ENCODE measurements around the gene MYBPC2.

The MYBPC2 gene

DNA sequence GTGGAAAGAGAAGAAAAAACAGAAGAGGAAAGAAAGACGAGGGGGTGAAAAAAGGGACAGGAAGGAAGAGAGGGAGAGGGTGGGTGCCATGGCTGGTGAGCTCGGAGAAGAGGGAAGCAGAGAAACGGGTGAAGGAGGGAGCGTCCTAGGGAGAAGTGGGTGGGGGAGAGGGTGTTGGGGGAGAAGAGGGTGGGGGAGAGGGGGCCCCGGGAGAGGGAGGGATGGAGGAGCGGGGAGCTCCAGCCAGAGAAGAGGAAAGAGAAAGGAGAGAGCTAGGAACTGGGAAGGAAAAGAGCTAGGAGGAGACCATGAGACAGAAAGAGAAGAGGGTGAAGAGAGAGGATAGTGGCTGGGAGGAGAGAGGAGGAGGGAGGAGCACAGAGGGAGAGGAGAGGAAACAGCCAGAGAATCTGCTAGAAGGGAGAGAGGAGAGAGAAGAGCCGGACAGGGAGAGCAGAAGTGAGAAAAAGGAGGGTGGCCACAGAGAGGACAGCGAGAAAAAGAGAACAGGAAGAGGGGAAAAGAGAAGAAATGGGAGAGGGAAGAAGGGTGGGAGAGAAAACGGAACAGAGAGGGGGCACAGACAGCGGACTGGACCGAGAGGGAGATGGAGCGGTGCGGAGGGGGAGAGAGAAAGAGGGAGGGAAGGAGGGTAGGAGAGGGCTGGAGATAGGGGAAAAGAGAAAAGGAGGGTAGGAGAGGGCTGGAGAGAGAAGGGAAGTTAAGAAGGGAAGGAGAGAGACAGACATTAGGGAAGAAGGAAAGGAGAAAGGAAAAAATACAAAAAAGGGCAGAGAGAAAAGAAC is 55.9 kb downstream of the MYBPC2 start:
- TF ChIP-seq FOXP2 (optimal IDR thresholded peaks at IDR 0.05; ENCODE audit: borderline replicate concordance, extremely low read depth, extremely low read length, insufficient read depth), result no peak
- TF ChIP-seq, protein P1, sequence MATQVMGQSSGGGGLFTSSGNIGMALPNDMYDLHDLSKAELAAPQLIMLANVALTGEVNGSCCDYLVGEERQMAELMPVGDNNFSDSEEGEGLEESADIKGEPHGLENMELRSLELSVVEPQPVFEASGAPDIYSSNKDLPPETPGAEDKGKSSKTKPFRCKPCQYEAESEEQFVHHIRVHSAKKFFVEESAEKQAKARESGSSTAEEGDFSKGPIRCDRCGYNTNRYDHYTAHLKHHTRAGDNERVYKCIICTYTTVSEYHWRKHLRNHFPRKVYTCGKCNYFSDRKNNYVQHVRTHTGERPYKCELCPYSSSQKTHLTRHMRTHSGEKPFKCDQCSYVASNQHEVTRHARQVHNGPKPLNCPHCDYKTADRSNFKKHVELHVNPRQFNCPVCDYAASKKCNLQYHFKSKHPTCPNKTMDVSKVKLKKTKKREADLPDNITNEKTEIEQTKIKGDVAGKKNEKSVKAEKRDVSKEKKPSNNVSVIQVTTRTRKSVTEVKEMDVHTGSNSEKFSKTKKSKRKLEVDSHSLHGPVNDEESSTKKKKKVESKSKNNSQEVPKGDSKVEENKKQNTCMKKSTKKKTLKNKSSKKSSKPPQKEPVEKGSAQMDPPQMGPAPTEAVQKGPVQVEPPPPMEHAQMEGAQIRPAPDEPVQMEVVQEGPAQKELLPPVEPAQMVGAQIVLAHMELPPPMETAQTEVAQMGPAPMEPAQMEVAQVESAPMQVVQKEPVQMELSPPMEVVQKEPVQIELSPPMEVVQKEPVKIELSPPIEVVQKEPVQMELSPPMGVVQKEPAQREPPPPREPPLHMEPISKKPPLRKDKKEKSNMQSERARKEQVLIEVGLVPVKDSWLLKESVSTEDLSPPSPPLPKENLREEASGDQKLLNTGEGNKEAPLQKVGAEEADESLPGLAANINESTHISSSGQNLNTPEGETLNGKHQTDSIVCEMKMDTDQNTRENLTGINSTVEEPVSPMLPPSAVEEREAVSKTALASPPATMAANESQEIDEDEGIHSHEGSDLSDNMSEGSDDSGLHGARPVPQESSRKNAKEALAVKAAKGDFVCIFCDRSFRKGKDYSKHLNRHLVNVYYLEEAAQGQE (IDR thresholded peaks at IDR 0.05; ENCODE audit: insufficient read depth in 1 of 2, low read depth in 2 of 2, low read length in 2 of 2), result no peak
- TF ChIP-seq POLR2AphosphoS5 (IDR thresholded peaks at IDR 0.05; ENCODE audit: low read depth, low read length), result no peak
- TF ChIP-seq TAF1 (IDR thresholded peaks at IDR 0.05; ENCODE audit: borderline replicate concordance, insufficient read depth, low read length), result no peak
- no peak for TF ChIP-seq SIN3A (IDR thresholded peaks at IDR 0.05; ENCODE audit: borderline replicate concordance, insufficient read depth, low read length)

DNA sequence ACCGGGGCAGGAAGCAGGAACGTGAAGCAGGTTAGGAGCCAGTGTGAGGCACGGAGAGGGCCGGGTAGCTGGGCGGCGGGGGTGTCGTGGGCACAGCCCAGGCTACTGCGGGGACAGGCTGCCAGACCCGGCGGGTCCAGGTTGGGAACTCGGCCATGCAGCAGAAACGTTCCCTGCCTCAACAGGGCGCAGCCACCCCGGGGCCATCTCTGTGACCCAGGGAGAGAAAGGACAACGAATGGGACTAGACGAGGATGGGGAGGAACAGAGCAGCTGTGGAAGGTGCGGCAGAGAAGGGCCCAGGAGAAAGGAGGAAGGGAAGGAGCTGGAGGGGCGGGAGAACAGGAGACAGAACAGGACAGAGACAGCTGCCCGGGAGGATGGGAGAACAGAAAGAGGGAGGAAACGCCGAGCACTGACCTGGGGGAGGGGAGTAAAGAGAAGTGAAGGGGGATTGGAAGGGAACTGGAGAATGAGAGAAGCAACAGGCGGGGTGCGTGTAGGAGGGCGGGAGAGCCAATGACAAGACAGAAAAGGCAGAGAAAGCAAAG is 56.8 kb downstream of the MYBPC2 start:
- TF ChIP-seq TAF1 (IDR thresholded peaks at IDR 0.05; ENCODE audit: borderline replicate concordance, insufficient read depth, low read length), result no peak
- TF ChIP-seq FOXP2 (optimal IDR thresholded peaks at IDR 0.05; ENCODE audit: borderline replicate concordance, extremely low read depth, extremely low read length, insufficient read depth), result no peak
- TF ChIP-seq, protein P1 (IDR thresholded peaks at IDR 0.05; ENCODE audit: insufficient read depth in 1 of 2, low read depth in 2 of 2, low read length in 2 of 2), result no peak

DNA sequence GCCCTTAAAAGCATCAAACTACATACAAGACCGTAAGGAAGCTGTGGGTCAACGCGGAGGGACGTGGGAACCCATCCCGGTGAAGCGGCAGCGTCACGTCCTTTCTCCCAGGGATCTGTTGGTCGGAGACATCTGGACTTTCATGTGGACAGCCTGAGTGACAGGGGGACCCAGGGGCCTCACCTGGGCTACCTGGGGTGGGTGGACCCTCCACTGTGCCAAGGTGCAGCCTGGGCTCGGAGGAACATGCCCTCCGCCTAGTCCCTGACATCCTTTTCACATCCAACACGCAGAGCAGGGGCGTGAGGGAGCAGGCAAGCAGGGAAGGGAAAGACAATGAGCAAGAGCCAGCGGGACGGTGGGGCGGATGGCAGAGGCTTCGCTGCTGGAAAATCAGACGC is 57.7 kb downstream of the MYBPC2 start:
- TF ChIP-seq FOXP2 (optimal IDR thresholded peaks at IDR 0.05; ENCODE audit: borderline replicate concordance, extremely low read depth, extremely low read length, insufficient read depth), result no peak
- no peak for TF ChIP-seq TAF1 (IDR thresholded peaks at IDR 0.05; ENCODE audit: borderline replicate concordance, insufficient read depth, low read length)
- TF ChIP-seq, protein P1 (IDR thresholded peaks at IDR 0.05; ENCODE audit: insufficient read depth in 1 of 2, low read depth in 2 of 2, low read length in 2 of 2), result no peak
- TF ChIP-seq SIN3A (IDR thresholded peaks at IDR 0.05; ENCODE audit: borderline replicate concordance, insufficient read depth, low read length), result no peak
- no peak for TF ChIP-seq POLR2AphosphoS5 (IDR thresholded peaks at IDR 0.05; ENCODE audit: low read depth, low read length)

DNA sequence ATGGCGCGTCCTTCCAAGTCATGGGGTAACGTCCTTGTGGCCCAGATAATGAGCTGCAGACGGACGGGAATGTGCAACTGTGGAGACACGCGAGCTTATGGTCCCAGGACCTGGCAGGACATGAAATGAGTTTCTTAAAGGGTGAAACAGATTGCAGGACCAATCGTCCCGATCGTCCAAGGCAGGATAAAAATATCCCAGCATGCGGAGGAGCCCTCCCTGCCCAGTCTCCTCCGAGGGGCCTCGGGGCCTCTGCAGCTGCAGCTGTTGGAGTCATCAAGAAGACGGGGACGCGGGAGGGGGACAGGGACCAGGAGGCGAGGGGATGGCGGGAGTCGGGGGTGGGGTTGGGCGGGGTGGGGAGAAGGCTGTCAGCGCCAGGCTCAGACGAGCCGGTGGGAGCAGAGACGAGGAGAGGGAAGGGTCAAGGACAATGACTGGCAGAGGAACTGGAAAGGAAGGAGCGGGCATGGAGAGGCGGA is 58.3 kb downstream of the MYBPC2 start:
- TF ChIP-seq SIN3A (IDR thresholded peaks at IDR 0.05; ENCODE audit: borderline replicate concordance, insufficient read depth, low read length) (no peak), POLR2AphosphoS5 (IDR thresholded peaks at IDR 0.05; ENCODE audit: low read depth, low read length) (no peak), TAF1 (IDR thresholded peaks at IDR 0.05; ENCODE audit: borderline replicate concordance, insufficient read depth, low read length) (no peak), FOXP2 (optimal IDR thresholded peaks at IDR 0.05; ENCODE audit: borderline replicate concordance, extremely low read depth, extremely low read length, insufficient read depth) (no peak)
- TF ChIP-seq, protein P1 (IDR thresholded peaks at IDR 0.05; ENCODE audit: insufficient read depth in 1 of 2, low read depth in 2 of 2, low read length in 2 of 2), result no peak
